ENCODE data around the gene PLCG2.

The PLCG2 gene

GRCh38 chr16:81880816-81881215 is 101.7 kb downstream of the PLCG2 start:
- H3K27ac ChIP-seq (ENCODE audit: low read depth, low read length), result no peak overlapping the region
- H3K4me3 ChIP-seq (ENCODE audit: low read depth, low read length), result no peak overlapping the region
- no peaks in the 10 kb centered on the region for H3K36me3 ChIP-seq (ENCODE audit: control insufficient read depth, insufficient read depth, low read length)
- no peaks in the 10 kb centered on the region for H3K9me3 ChIP-seq (ENCODE audit: control insufficient read depth, insufficient read depth, low read length)
- H3K4me1 ChIP-seq (ENCODE audit: control insufficient read depth, insufficient read depth, low read length), result peaks cover 11% of the 10 kb centered on the region
- H3K9ac ChIP-seq (ENCODE audit: low read depth, low read length), result no peak overlapping the region
- H3K27me3 ChIP-seq (ENCODE audit: control insufficient read depth, insufficient read depth, low read length), result no peaks in the 10 kb centered on the region

GRCh38 chr16:81881228-81881627 is 102.1 kb downstream of the PLCG2 start:
- H3K27ac ChIP-seq (ENCODE audit: low read depth, low read length), result no peak overlapping the region

DNA sequence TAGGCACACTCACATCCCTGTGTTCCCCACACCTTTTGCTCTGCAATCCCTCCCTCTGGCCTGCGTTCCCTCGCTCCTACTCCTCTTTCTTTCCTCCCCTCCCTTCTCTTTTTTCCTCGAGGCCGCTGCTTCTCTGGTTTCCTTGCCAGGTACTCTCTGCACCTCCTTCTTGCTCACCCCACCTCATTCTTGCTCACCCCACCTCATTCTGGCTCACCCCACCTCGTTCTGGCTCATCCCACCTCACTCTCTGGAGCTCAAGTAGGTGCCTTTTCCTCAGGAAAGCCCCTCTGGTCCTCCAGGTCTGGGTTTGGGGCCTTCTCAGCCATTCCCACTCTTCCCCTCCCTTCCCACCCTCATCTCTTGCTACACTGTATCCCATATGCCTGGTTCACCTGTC is 103.5 kb downstream of the PLCG2 start:
- H3K36me3 ChIP-seq (ENCODE audit: control insufficient read depth, insufficient read depth, low read length), result no peaks in the 10 kb centered on the region
- no peak overlapping the region for H3K9ac ChIP-seq (ENCODE audit: low read depth, low read length)
- H3K27ac ChIP-seq (ENCODE audit: low read depth, low read length), result no peak overlapping the region
- peaks cover 11% of the 10 kb centered on the region for H3K4me1 ChIP-seq (ENCODE audit: control insufficient read depth, insufficient read depth, low read length)
- H3K27me3 ChIP-seq (ENCODE audit: control insufficient read depth, insufficient read depth, low read length), result no peaks in the 10 kb centered on the region
- no peak overlapping the region for H3K4me3 ChIP-seq (ENCODE audit: low read depth, low read length)
- no peaks in the 10 kb centered on the region for H3K9me3 ChIP-seq (ENCODE audit: control insufficient read depth, insufficient read depth, low read length)

More at GRCh38 chr16:81881228-81881627, 102.1 kb downstream of the PLCG2 start:
- Histone ChIP-seq H3K4me1 (ENCODE audit: control insufficient read depth, insufficient read depth, low read length) (peaks cover 11% of the 10 kb centered on the region), H3K27me3 (ENCODE audit: control insufficient read depth, insufficient read depth, low read length) (no peaks in the 10 kb centered on the region), H3K4me3 (ENCODE audit: low read depth, low read length) (no peak overlapping the region), H3K9ac (ENCODE audit: low read depth, low read length) (no peak overlapping the region), H3K9me3 (ENCODE audit: control insufficient read depth, insufficient read depth, low read length) (no peaks in the 10 kb centered on the region), H3K36me3 (ENCODE audit: control insufficient read depth, insufficient read depth, low read length) (no peaks in the 10 kb centered on the region)

- no peaks in the 10 kb centered on the region for H3K36me3 ChIP-seq (ENCODE audit: control insufficient read depth, insufficient read depth, low read length)
- H3K27ac ChIP-seq (ENCODE audit: low read depth, low read length), result no peak overlapping the region
- no peaks in the 10 kb centered on the region for H3K9me3 ChIP-seq (ENCODE audit: control insufficient read depth, insufficient read depth, low read length)
- H3K27me3 ChIP-seq (ENCODE audit: control insufficient read depth, insufficient read depth, low read length), result no peaks in the 10 kb centered on the region
- H3K4me3 ChIP-seq (ENCODE audit: low read depth, low read length), result no peak overlapping the region
- no peak overlapping the region for H3K9ac ChIP-seq (ENCODE audit: low read depth, low read length)
- H3K4me1 ChIP-seq (ENCODE audit: control insufficient read depth, insufficient read depth, low read length), result peaks cover 11% of the 10 kb centered on the region
These were observed 104.1 kb downstream of the PLCG2 start for GRCh38 chr16:81883235-81883634.

DNA sequence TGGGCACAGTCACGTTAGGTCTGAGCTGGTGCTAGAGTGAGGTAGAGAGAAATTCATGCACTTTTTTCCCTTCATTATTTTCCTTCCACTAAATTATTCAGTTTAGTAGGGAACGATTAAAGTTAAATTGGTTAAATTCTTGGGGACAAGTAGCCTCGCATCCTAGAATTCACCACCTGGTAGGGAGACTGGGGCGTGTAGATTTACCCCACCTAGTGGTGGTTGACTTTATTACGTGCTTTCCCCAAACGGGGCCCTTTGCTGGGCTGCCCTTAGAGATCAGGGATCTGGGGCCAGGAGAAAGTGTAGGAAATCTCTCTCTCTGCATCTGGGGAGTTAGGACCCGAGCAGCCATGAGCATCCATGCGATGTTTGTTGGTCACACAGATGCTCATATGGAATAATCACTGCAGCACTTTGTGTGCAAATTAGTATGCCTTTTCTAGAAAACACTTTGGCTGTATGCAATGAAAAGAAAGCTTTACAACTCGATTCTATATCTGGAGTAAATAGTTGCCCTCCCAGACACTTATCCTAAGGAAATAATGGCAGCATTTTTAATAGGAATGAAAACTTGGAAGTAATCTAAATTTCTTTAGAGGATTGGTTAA is 107.0 kb downstream of the PLCG2 start:
- Histone ChIP-seq H3K36me3 (ENCODE audit: control insufficient read depth, insufficient read depth, low read length) (no peaks in the 10 kb centered on the region), H3K27ac (ENCODE audit: low read depth, low read length) (no peak overlapping the region), H3K4me1 (ENCODE audit: control insufficient read depth, insufficient read depth, low read length) (peaks cover 4% of the 10 kb centered on the region), H3K27me3 (ENCODE audit: control insufficient read depth, insufficient read depth, low read length) (no peaks in the 10 kb centered on the region), H3K4me3 (ENCODE audit: low read depth, low read length) (no peak overlapping the region), H3K9ac (ENCODE audit: low read depth, low read length) (no peak overlapping the region), H3K9me3 (ENCODE audit: control insufficient read depth, insufficient read depth, low read length) (no peaks in the 10 kb centered on the region)

- no peak overlapping the region for H3K27ac ChIP-seq (ENCODE audit: low read depth, low read length)
- H3K9me3 ChIP-seq (ENCODE audit: control insufficient read depth, insufficient read depth, low read length), result no peaks in the 10 kb centered on the region
- H3K4me3 ChIP-seq (ENCODE audit: low read depth, low read length), result no peak overlapping the region
- peaks cover 4% of the 10 kb centered on the region for H3K4me1 ChIP-seq (ENCODE audit: control insufficient read depth, insufficient read depth, low read length)
- no peaks in the 10 kb centered on the region for H3K36me3 ChIP-seq (ENCODE audit: control insufficient read depth, insufficient read depth, low read length)
- no peaks in the 10 kb centered on the region for H3K27me3 ChIP-seq (ENCODE audit: control insufficient read depth, insufficient read depth, low read length)
- H3K9ac ChIP-seq (ENCODE audit: low read depth, low read length), result no peak overlapping the region
These were observed 109.7 kb downstream of the PLCG2 start for GRCh38 chr16:81888520-81889394.

DNA sequence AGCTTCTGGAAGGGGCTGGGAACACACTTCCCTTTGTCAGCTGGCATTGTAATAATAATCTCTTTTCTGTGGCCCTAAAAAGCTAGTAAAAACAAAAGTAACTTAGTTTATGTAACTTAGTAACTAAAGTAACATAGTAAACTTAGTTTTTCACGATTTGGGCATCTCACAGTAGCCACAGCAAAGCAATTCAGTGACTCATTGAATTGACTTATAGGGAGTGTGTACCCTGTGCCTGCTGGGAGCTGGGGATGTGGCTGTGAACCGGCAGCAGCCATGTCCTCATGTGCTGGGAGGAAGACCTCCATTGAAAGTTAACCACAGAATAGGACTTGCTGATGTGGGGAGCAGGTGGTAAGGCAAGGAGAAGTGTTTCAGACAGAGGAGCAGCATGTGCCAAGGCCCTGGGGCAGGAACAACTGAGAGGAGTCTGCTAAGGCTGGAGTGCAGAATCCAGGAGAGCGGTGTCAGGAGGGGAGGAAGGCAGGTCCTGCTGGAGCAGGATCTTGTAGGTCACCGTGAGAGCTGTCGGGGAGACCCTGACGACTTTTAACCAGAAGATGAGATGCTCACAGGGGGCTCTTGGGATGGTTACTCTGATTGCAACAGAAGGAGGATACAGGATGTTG is 112.8 kb downstream of the PLCG2 start:
- Histone ChIP-seq H3K27me3 (ENCODE audit: control insufficient read depth, insufficient read depth, low read length) (no peaks in the 10 kb centered on the region), H3K27ac (ENCODE audit: low read depth, low read length) (no peak overlapping the region), H3K4me3 (ENCODE audit: low read depth, low read length) (no peak overlapping the region), H3K36me3 (ENCODE audit: control insufficient read depth, insufficient read depth, low read length) (no peaks in the 10 kb centered on the region), H3K9ac (ENCODE audit: low read depth, low read length) (no peak overlapping the region), H3K9me3 (ENCODE audit: control insufficient read depth, insufficient read depth, low read length) (no peaks in the 10 kb centered on the region), H3K4me1 (ENCODE audit: control insufficient read depth, insufficient read depth, low read length) (peaks cover 4% of the 10 kb centered on the region)

DNA sequence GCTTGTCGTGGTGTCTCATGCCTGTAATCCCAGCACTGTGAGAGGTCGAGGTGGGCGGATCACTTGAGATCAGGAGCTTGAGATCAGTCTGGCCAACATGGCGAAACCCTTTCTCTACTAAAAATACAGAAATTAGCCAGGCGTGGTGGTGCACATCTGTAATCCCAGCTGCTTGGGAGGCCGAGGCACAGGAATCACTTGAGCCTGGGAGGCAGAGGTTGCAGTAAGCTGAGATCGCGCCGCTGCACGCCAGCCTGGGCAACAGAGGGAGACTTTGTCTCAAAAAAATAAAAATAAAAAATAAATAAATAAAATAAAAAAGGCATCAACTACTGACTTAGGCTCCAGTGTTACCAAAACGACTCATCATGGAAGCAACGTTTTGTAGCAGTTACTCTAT is 115.5 kb downstream of the PLCG2 start:
- H3K9ac ChIP-seq (ENCODE audit: low read depth, low read length), result no peak overlapping the region
- no peak overlapping the region for H3K27ac ChIP-seq (ENCODE audit: low read depth, low read length)
- no peak overlapping the region for H3K4me3 ChIP-seq (ENCODE audit: low read depth, low read length)
- H3K4me1 ChIP-seq (ENCODE audit: control insufficient read depth, insufficient read depth, low read length), result peaks cover 4% of the 10 kb centered on the region
- H3K27me3 ChIP-seq (ENCODE audit: control insufficient read depth, insufficient read depth, low read length), result no peaks in the 10 kb centered on the region
- no peaks in the 10 kb centered on the region for H3K9me3 ChIP-seq (ENCODE audit: control insufficient read depth, insufficient read depth, low read length)
- H3K36me3 ChIP-seq (ENCODE audit: control insufficient read depth, insufficient read depth, low read length), result no peaks in the 10 kb centered on the region

- H3K36me3 ChIP-seq (ENCODE audit: control insufficient read depth, insufficient read depth, low read length), result no peaks in the 10 kb centered on the region
- H3K4me3 ChIP-seq (ENCODE audit: low read depth, low read length), result no peak overlapping the region
- no peak overlapping the region for H3K9ac ChIP-seq (ENCODE audit: low read depth, low read length)
- H3K4me1 ChIP-seq (ENCODE audit: control insufficient read depth, insufficient read depth, low read length), result no peaks in the 10 kb centered on the region
- H3K27me3 ChIP-seq (ENCODE audit: control insufficient read depth, insufficient read depth, low read length), result no peaks in the 10 kb centered on the region
- no peaks in the 10 kb centered on the region for H3K9me3 ChIP-seq (ENCODE audit: control insufficient read depth, insufficient read depth, low read length)
- H3K27ac ChIP-seq (ENCODE audit: low read depth, low read length), result no peak overlapping the region
These were observed 117.8 kb downstream of the PLCG2 start for GRCh38 chr16:81896902-81897301.

GRCh38 chr16:81899601-81900000 is 120.5 kb downstream of the PLCG2 start:
- Histone ChIP-seq H3K36me3 (ENCODE audit: control insufficient read depth, insufficient read depth, low read length) (no peaks in the 10 kb centered on the region), H3K27me3 (ENCODE audit: control insufficient read depth, insufficient read depth, low read length) (no peaks in the 10 kb centered on the region), H3K9me3 (ENCODE audit: control insufficient read depth, insufficient read depth, low read length) (no peaks in the 10 kb centered on the region), H3K27ac (ENCODE audit: low read depth, low read length) (no peak overlapping the region), H3K4me1 (ENCODE audit: control insufficient read depth, insufficient read depth, low read length) (no peaks in the 10 kb centered on the region), H3K4me3 (ENCODE audit: low read depth, low read length) (no peak overlapping the region), H3K9ac (ENCODE audit: low read depth, low read length) (no peak overlapping the region)

DNA sequence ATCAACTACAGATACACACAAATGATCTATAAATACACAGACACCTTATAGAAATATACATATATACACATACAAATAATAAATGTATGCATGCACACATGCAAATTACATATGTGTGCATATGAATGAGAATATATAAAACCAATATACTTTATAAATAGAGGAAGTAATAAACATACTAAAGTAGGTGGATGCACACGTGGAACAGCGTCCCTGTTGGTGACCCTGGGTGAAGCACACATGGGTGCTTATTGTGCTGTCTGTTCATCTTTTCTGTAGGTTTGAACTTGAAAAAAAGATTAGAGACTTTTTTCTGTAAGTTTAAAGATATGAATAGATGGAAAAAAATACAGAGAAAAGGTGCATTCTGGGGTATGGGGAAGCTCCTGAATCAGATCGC is 120.9 kb downstream of the PLCG2 start:
- H3K9me3 ChIP-seq (ENCODE audit: control insufficient read depth, insufficient read depth, low read length), result no peaks in the 10 kb centered on the region
- H3K36me3 ChIP-seq (ENCODE audit: control insufficient read depth, insufficient read depth, low read length), result no peaks in the 10 kb centered on the region
- no peaks in the 10 kb centered on the region for H3K27me3 ChIP-seq (ENCODE audit: control insufficient read depth, insufficient read depth, low read length)
- no peaks in the 10 kb centered on the region for H3K4me1 ChIP-seq (ENCODE audit: control insufficient read depth, insufficient read depth, low read length)
- no peak overlapping the region for H3K9ac ChIP-seq (ENCODE audit: low read depth, low read length)
- no peak overlapping the region for H3K27ac ChIP-seq (ENCODE audit: low read depth, low read length)
- H3K4me3 ChIP-seq (ENCODE audit: low read depth, low read length), result no peak overlapping the region

Measured in HUES48 (cell line).